Effector memory CD8-positive, alpha-beta T cell (primary cell): ENCODE results near the gene FHDC1.

ENCODE experiments used
- ATAC-seq: fragments of 150-1000 bp; cut with Tn5 transposase; replicated peaks from 2 replicates; pipeline ENCODE4 v1.10.0; 2021; ENCODE audit warnings: mild to moderate bottlenecking, moderate library complexity
- DNase-seq, 3 experiments: peaks; one replicate each; pipeline ENCODE4 v3.0.0; 2021
- H3K27ac Mint-ChIP-seq, 2 donors: one replicate each; pipeline ENCODE4 v1.8.0; 2022; ENCODE audit warnings: mild to moderate bottlenecking in 2 of 2, mixed read lengths in 2 of 2, moderate library complexity in 2 of 2
- H3K27me3 Mint-ChIP-seq, 2 donors: one replicate each; pipeline ENCODE4 v1.8.0; 2022; ENCODE audit warnings: mixed read lengths in 2 of 2
- H3K36me3 Mint-ChIP-seq: one replicate; pipeline ENCODE4 v1.8.0; 2022; ENCODE audit warnings: mild to moderate bottlenecking, moderate library complexity, mixed read lengths; ENCODE audit not compliant: insufficient read depth
- H3K4me1 Mint-ChIP-seq, 2 donors: one replicate each; pipeline ENCODE4 v1.8.0; 2022; ENCODE audit warnings: low read depth in 2 of 2, mixed read lengths in 2 of 2
- H3K4me3 Mint-ChIP-seq, 2 donors: one replicate each; pipeline ENCODE4 v1.8.0; 2022; ENCODE audit warnings: mild to moderate bottlenecking in 2 of 2, mixed read lengths in 2 of 2, moderate library complexity in 2 of 2
- H3K9me3 Mint-ChIP-seq, 2 donors: one replicate each; pipeline ENCODE4 v1.8.0; 2022; ENCODE audit warnings: mixed read lengths in 2 of 2

Gene FHDC1

GRCh38 chr4:153002110-153002509, 66.0 kb downstream of the FHDC1 start:
- peaks cover 28 to 62% of the 10 kb centered on the region in 2 donors for H3K27me3 Mint-ChIP-seq
- H3K9me3 Mint-ChIP-seq: no peaks in the 10 kb centered on the region
- DNase-seq (no peak), ATAC-seq (no peak)
- no peaks in the 10 kb centered on the region for H3K4me1 Mint-ChIP-seq
- H3K27ac Mint-ChIP-seq: peak overlapping the region in 1 of 2 donors; percentile 1
- no peak overlapping the region for H3K4me3 Mint-ChIP-seq
- H3K36me3 Mint-ChIP-seq: no peaks in the 10 kb centered on the region

- no peaks in the 10 kb centered on the region for H3K9me3 Mint-ChIP-seq
- DNase-seq (no peak), ATAC-seq (no peak)
- H3K36me3 Mint-ChIP-seq: no peaks in the 10 kb centered on the region
- no peak overlapping the region for H3K27ac Mint-ChIP-seq
- H3K4me3 Mint-ChIP-seq: no peak overlapping the region
- no peaks in the 10 kb centered on the region for H3K4me1 Mint-ChIP-seq
- peaks cover 15 to 42% of the 10 kb centered on the region in 2 donors for H3K27me3 Mint-ChIP-seq
Measured at GRCh38 chr4:153004081-153004850, 68.1 kb downstream of the FHDC1 start.

DNA sequence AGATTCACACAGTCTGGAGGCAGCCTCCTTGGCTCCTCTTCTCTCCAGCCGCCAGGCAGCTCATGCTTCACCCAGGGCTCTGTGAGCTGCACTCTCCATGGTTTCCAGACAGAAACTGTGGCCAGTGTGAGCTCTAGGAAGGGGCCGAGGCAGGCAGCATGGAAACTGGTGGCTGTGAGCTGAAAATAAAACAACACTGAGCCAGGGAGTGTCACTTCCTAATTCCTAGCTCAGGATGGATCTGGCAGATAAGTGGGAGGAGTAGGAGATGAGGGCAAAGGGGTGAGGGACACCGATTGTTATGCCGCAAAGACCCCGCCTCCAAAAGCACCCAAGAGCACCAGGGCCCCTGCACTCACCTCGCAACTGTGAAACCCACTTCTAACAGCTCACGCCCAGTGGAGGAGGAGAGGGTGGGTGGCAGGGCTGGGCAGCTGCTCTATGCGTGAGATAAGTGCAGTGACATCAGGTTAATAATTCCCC, 69.8 kb downstream of the FHDC1 start:
- DNase-seq: no peak
- Mint-ChIP-seq H3K36me3 (no peaks in the 10 kb centered on the region), H3K9me3 (no peaks in the 10 kb centered on the region), H3K27me3 (peaks cover 10 to 26% of the 10 kb centered on the region in 2 donors), H3K4me1 (no peaks in the 10 kb centered on the region), H3K4me3 (no peak overlapping the region), H3K27ac (peak overlapping the region in 1 of 2 donors; percentile 36)
- ATAC-seq: no peak

- peaks cover 0 to 12% of the 10 kb centered on the region in 2 donors for H3K27me3 Mint-ChIP-seq
- H3K4me1 Mint-ChIP-seq: no peaks in the 10 kb centered on the region
- peak; percentile 26 for ATAC-seq
- H3K27ac Mint-ChIP-seq: no peak overlapping the region
- no peak overlapping the region for H3K4me3 Mint-ChIP-seq
- H3K9me3 Mint-ChIP-seq: no peaks in the 10 kb centered on the region
- H3K36me3 Mint-ChIP-seq: no peaks in the 10 kb centered on the region
- no peak for DNase-seq
Measured at GRCh38 chr4:153008578-153009199, 72.6 kb downstream of the FHDC1 start.

DNA sequence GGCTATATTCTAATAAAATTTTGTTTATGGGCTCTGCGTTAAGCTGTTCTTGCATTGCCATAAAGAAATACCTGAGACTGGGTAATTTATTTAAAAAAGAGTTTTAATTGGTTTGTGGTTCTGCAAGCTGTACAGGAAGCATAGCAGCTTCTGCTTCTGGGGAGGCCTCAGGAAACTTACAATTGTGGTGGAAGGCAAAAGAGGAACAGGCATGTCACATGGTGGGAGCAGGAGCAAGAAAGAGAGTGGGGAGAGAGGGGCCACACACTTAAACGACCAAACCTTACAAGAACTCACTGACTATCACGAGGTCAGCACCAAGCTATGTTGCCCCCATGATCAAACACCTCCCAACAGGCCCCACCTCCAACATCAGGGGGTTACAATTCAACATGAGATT, 74.0 kb downstream of the FHDC1 start:
- Mint-ChIP-seq H3K4me1 (no peaks in the 10 kb centered on the region), H3K27me3 (no peaks in the 10 kb centered on the region), H3K27ac (no peak overlapping the region), H3K9me3 (no peaks in the 10 kb centered on the region), H3K36me3 (no peaks in the 10 kb centered on the region), H3K4me3 (no peak overlapping the region)
- ATAC-seq (no peak), DNase-seq (no peak)

- DNase-seq (no peak), ATAC-seq (no peak)
- Mint-ChIP-seq H3K4me1 (no peaks in the 10 kb centered on the region), H3K27ac (no peak overlapping the region), H3K9me3 (no peaks in the 10 kb centered on the region), H3K27me3 (peaks cover 0 to 6% of the 10 kb centered on the region in 2 donors), H3K36me3 (no peaks in the 10 kb centered on the region), H3K4me3 (no peak overlapping the region)
Measured at GRCh38 chr4:153013202-153013977, 77.3 kb downstream of the FHDC1 start.

- Mint-ChIP-seq H3K4me3 (no peak overlapping the region), H3K27ac (no peak overlapping the region), H3K36me3 (no peaks in the 10 kb centered on the region), H3K27me3 (peaks cover 0 to 11% of the 10 kb centered on the region in 2 donors), H3K4me1 (no peaks in the 10 kb centered on the region), H3K9me3 (no peaks in the 10 kb centered on the region)
- DNase-seq (no peak), ATAC-seq (no peak)
Measured at GRCh38 chr4:153014460-153014859, 78.3 kb downstream of the FHDC1 start.

- Mint-ChIP-seq H3K27ac (no peak overlapping the region), H3K4me3 (no peak overlapping the region), H3K9me3 (no peaks in the 10 kb centered on the region), H3K36me3 (no peaks in the 10 kb centered on the region), H3K4me1 (no peaks in the 10 kb centered on the region), H3K27me3 (peaks cover 11 to 27% of the 10 kb centered on the region in 2 donors)
- ATAC-seq (no peak), DNase-seq (no peak)
Measured at GRCh38 chr4:153016592-153016991, 80.5 kb downstream of the FHDC1 start.

DNA sequence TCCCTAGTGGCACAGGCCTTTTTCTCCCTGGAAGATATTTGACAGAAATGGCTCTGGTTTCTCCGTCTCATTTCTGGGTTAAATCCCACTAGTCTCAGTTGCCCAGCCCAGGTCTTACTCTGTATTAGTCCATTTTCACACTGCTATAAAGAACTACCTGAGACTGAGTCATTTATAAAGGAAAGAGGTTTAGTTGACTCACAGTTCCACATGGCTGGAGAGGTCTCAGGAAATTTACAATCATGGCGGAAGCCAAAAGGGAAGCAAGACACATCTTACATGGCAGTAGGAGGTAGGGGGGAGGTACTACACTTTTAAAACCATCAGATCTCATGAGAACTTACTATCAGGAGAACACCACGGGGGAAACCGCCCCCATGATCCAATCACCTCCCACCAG, 81.9 kb downstream of the FHDC1 start:
- H3K27ac Mint-ChIP-seq: no peak overlapping the region
- H3K27me3 Mint-ChIP-seq: peaks cover 11 to 28% of the 10 kb centered on the region in 2 donors
- DNase-seq: no peak
- no peak overlapping the region for H3K4me3 Mint-ChIP-seq
- H3K9me3 Mint-ChIP-seq: no peaks in the 10 kb centered on the region
- no peaks in the 10 kb centered on the region for H3K4me1 Mint-ChIP-seq
- ATAC-seq: no peak
- H3K36me3 Mint-ChIP-seq: no peaks in the 10 kb centered on the region

GRCh38 chr4:153018684-153019083, 82.6 kb downstream of the FHDC1 start:
- ATAC-seq (no peak), DNase-seq (no peak)
- Mint-ChIP-seq H3K4me3 (no peak overlapping the region), H3K27me3 (peaks cover 11 to 28% of the 10 kb centered on the region in 2 donors), H3K9me3 (no peaks in the 10 kb centered on the region), H3K4me1 (no peaks in the 10 kb centered on the region), H3K36me3 (no peaks in the 10 kb centered on the region), H3K27ac (no peak overlapping the region)

DNA sequence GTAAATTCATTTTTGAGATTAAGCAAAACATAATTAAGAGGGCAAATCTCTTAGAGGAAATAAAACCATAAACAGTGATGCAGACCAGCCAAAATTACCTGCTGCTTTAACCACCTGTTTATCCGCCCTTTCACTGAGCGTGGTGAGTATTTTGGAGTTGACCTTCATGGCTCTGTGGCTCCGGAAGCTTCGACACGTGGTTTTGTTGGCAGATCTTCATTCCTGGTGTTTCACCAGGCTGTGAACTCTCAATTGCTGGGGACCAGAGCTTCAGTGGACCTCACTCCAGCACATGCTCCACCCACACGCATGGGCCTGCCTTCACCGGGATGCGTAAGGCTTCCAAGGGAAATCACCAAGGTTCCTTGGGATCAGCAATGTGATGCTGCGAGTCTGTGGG, 83.8 kb downstream of the FHDC1 start:
- no peaks in the 10 kb centered on the region for H3K4me1 Mint-ChIP-seq
- DNase-seq (no peak), ATAC-seq (no peak)
- H3K27me3 Mint-ChIP-seq: peaks cover 16 to 34% of the 10 kb centered on the region in 2 donors
- H3K36me3 Mint-ChIP-seq: no peaks in the 10 kb centered on the region
- H3K9me3 Mint-ChIP-seq: no peaks in the 10 kb centered on the region
- no peak overlapping the region for H3K4me3 Mint-ChIP-seq
- H3K27ac Mint-ChIP-seq: no peak overlapping the region

- DNase-seq (no peak), ATAC-seq (no peak)
- no peak overlapping the region for H3K4me3 Mint-ChIP-seq
- no peaks in the 10 kb centered on the region for H3K36me3 Mint-ChIP-seq
- H3K9me3 Mint-ChIP-seq: no peaks in the 10 kb centered on the region
- peaks cover 17 to 36% of the 10 kb centered on the region in 2 donors for H3K27me3 Mint-ChIP-seq
- no peak overlapping the region for H3K27ac Mint-ChIP-seq
- no peaks in the 10 kb centered on the region for H3K4me1 Mint-ChIP-seq
Measured at GRCh38 chr4:153020457-153020856, 84.3 kb downstream of the FHDC1 start.

DNA sequence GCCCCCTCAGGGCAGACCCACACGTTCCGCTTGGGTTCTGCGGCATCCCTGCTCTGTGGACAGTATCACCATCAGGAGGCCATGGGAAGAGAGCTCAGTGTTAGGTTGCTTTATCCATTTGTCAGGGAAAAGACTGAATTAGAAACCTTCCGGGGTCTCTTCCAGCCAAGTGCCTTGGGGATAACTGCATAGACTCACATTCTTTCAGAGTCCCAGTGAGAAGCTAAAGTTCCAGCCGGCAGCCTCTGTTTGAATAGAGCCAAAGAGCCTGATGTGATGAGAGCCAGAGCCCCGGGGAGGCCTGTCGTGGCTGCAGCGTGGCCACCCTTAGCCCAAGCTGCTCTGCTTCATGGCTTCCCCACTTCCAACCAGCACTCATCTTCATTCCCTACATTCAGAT, 85.2 kb downstream of the FHDC1 start:
- H3K4me1 Mint-ChIP-seq: no peaks in the 10 kb centered on the region
- DNase-seq (no peak), ATAC-seq (no peak)
- H3K27me3 Mint-ChIP-seq: peaks cover 17 to 36% of the 10 kb centered on the region in 2 donors
- H3K27ac Mint-ChIP-seq: no peak overlapping the region
- no peaks in the 10 kb centered on the region for H3K36me3 Mint-ChIP-seq
- H3K4me3 Mint-ChIP-seq: no peak overlapping the region
- no peaks in the 10 kb centered on the region for H3K9me3 Mint-ChIP-seq
